ENCODE data around the gene RPH3AL.

- TF ChIP-seq, protein P1, sequence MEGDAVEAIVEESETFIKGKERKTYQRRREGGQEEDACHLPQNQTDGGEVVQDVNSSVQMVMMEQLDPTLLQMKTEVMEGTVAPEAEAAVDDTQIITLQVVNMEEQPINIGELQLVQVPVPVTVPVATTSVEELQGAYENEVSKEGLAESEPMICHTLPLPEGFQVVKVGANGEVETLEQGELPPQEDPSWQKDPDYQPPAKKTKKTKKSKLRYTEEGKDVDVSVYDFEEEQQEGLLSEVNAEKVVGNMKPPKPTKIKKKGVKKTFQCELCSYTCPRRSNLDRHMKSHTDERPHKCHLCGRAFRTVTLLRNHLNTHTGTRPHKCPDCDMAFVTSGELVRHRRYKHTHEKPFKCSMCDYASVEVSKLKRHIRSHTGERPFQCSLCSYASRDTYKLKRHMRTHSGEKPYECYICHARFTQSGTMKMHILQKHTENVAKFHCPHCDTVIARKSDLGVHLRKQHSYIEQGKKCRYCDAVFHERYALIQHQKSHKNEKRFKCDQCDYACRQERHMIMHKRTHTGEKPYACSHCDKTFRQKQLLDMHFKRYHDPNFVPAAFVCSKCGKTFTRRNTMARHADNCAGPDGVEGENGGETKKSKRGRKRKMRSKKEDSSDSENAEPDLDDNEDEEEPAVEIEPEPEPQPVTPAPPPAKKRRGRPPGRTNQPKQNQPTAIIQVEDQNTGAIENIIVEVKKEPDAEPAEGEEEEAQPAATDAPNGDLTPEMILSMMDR (IDR thresholded peaks at IDR 0.05; ENCODE audit: poor library complexity, severe bottlenecking): no peak
- TF ChIP-seq TAF1 (IDR thresholded peaks at IDR 0.05; ENCODE audit: low read depth) (no peak), MXI1 (conservative IDR thresholded peaks at IDR 0.05; ENCODE audit: poor library complexity, severe bottlenecking) (no peak), EP300 (conservative IDR thresholded peaks at IDR 0.05; ENCODE audit: poor library complexity, severe bottlenecking) (no peak), POLR2AphosphoS5 (IDR thresholded peaks at IDR 0.05) (no peak), RAD21 (conservative IDR thresholded peaks at IDR 0.05) (no peak), EZH2 (IDR thresholded peaks at IDR 0.05; ENCODE audit: borderline replicate concordance, insufficient read depth, low read length, poor library complexity, severe bottlenecking) (no peak)
- TF ChIP-seq, protein P2, sequence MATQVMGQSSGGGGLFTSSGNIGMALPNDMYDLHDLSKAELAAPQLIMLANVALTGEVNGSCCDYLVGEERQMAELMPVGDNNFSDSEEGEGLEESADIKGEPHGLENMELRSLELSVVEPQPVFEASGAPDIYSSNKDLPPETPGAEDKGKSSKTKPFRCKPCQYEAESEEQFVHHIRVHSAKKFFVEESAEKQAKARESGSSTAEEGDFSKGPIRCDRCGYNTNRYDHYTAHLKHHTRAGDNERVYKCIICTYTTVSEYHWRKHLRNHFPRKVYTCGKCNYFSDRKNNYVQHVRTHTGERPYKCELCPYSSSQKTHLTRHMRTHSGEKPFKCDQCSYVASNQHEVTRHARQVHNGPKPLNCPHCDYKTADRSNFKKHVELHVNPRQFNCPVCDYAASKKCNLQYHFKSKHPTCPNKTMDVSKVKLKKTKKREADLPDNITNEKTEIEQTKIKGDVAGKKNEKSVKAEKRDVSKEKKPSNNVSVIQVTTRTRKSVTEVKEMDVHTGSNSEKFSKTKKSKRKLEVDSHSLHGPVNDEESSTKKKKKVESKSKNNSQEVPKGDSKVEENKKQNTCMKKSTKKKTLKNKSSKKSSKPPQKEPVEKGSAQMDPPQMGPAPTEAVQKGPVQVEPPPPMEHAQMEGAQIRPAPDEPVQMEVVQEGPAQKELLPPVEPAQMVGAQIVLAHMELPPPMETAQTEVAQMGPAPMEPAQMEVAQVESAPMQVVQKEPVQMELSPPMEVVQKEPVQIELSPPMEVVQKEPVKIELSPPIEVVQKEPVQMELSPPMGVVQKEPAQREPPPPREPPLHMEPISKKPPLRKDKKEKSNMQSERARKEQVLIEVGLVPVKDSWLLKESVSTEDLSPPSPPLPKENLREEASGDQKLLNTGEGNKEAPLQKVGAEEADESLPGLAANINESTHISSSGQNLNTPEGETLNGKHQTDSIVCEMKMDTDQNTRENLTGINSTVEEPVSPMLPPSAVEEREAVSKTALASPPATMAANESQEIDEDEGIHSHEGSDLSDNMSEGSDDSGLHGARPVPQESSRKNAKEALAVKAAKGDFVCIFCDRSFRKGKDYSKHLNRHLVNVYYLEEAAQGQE (IDR thresholded peaks at IDR 0.05; ENCODE audit: borderline replicate concordance): no peak
Observed at GRCh38 chr17:395179-395578, 42.6 kb upstream of the RPH3AL start.

Measured in neural cell (in vitro differentiated cells).